WERI-Rb-1 (cell line): ENCODE data around the gene SETD2.

Experiments
- DNase-seq: peaks from one replicate; pipeline ENCODE4 v3.0.0-alpha.2; 2020
- H3K27ac ChIP-seq: fragments of 250-450 bp; sonication (Bioruptor Pico); 2 replicates; pipeline ENCODE4 v1.5.1; 2020; ENCODE audit warnings: mild to moderate bottlenecking, moderate library complexity
- H3K27me3 ChIP-seq: fragments of 250-450 bp; sonication (Bioruptor Pico); 2 replicates; pipeline ENCODE4 v1.5.1; 2021; ENCODE audit warnings: mild to moderate bottlenecking, low read depth, moderate library complexity; ENCODE audit not compliant: insufficient read depth, severe bottlenecking
- H3K36me3 ChIP-seq: fragments of 250-450 bp; sonication (Bioruptor Pico); 2 replicates; pipeline ENCODE4 v1.5.1; 2020; ENCODE audit warnings: mild to moderate bottlenecking, moderate library complexity
- H3K4me3 ChIP-seq: 2 replicates; pipeline ENCODE4 v1.5.1; 2011; ENCODE audit warnings: low read depth, mild to moderate bottlenecking, control low read depth, low read length
- H3K9me3 ChIP-seq: fragments of 250-450 bp; sonication (Bioruptor Pico); 2 replicates; pipeline ENCODE4 v1.5.1; 2021; ENCODE audit warnings: mild to moderate bottlenecking, moderate library complexity; ENCODE audit not compliant: severe bottlenecking
- CTCF ChIP-seq: IDR thresholded peaks from 2 replicates; pipeline ENCODE4 v1.5.1; 2011; ENCODE audit warnings: low read depth, mild to moderate bottlenecking, control low read depth, inconsistent platforms, low read length

Gene SETD2

DNA sequence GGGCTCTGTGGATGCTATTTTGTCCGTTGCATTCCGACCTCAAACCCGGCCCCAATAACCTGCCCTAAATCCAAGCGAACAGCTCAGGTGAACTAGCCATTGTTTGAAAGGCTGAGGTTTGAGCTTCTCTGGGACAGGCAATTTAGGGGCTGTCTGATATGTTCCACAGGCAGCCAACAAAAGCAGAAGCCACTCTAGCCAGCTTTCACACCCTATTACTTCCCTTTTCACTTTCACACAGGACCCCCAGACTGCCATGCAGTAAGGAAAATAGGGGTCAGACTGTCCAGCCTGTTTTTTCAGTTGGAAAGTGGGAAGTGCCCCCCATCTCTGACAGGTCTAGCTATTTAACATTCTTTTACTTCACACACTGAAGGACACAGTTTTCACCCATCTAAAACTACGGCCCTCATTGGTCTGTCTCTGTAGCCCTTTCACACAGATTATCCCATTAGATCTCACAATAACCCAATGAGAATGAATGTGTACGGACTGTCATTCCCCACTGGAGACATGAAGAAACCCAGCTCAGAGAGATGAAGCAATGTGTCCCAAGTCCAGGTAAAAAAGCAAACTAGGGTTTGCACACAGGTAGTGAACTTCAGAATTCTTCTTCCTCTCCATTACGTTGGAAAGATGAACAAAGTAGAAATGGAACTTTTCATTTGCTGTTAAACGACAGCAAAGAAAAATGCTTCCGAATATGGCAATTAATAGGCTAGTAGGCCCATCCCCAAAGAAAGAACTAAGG lies 189.3 kb downstream of the SETD2 start:
- Histone ChIP-seq H3K27ac (no peak overlapping the region), H3K27me3 (no peaks in the 10 kb centered on the region), H3K36me3 (peaks cover 29% of the 10 kb centered on the region), H3K4me3 (no peak overlapping the region), H3K9me3 (no peaks in the 10 kb centered on the region)
- no peak for DNase-seq
- TF ChIP-seq CTCF: no peak

GRCh38 chr3:46972396-46972795 lies 191.5 kb downstream of the SETD2 start:
- peaks cover 35% of the 10 kb centered on the region for H3K36me3 ChIP-seq
- H3K4me3 ChIP-seq: no peak overlapping the region
- no peak for DNase-seq
- no peak overlapping the region for H3K27ac ChIP-seq
- H3K9me3 ChIP-seq: no peaks in the 10 kb centered on the region
- H3K27me3 ChIP-seq: no peaks in the 10 kb centered on the region
- TF ChIP-seq CTCF: no peak

- peaks cover 35% of the 10 kb centered on the region for H3K36me3 ChIP-seq
- H3K27ac ChIP-seq: no peak overlapping the region
Measured at GRCh38 chr3:46971742-46972141, 192.2 kb downstream of the SETD2 start.

DNA sequence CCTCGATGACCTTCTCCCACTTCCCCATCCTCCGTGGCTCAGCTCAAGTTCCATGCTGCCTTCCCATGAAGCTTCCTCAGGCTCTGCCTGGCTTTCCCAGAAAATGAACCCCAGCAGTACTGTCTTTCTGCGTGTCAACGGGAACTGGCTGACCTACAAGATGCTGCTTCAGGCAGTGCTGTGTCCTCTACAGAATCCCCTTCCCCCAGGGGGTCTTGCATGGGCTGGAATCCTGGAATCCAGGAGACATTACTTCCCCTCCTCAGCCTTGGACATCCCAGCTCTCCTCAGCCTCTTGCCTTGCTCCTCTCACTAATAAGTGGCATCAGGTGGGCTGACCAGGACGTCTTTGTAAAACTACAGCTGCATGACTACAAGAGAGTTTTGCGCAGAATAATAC lies 192.8 kb downstream of the SETD2 start:
- Histone ChIP-seq H3K27ac (no peak overlapping the region), H3K27me3 (no peaks in the 10 kb centered on the region)

More at GRCh38 chr3:46971742-46972141, 192.2 kb downstream of the SETD2 start:
- DNase-seq: no peak
- Histone ChIP-seq H3K27me3 (no peaks in the 10 kb centered on the region), H3K9me3 (no peaks in the 10 kb centered on the region), H3K4me3 (no peak overlapping the region)
- no peak for TF ChIP-seq CTCF

DNA sequence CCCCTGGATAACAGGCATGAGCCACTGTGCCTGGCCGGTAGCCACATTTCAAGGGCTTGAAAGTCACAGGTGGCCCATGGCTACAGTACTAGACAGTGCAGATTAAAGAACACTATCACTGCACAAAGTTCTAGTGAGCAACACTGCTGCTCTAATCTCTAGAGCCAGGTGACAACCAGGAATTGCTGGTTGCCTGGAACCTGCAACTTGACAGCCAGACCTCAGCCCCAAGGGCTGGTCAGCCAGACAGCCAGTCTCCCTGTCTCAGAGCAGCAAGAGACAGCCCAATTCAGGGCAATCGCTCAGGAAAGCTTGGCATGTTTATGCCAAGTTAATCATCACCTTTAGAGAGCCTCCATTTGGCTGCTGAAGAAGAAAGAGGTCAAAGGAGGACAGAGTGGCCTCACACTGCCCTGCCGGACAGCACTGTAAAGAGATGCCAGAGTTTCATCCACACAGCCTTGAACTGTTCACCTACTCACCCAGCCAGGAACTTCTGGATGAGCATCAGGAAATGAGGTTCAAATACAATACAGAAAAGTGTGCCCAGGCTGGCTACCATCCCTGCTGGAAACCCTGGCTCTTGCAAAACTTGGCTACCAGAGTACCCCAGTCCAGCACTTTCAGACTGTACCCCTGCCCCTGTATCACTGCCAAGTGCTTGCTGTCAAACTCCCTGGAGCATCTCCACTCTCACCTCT lies 193.4 kb downstream of the SETD2 start:
- H3K9me3 ChIP-seq: no peaks in the 10 kb centered on the region
- H3K36me3 ChIP-seq: peaks cover 32% of the 10 kb centered on the region
- H3K27ac ChIP-seq: no peak overlapping the region
- no peaks in the 10 kb centered on the region for H3K27me3 ChIP-seq
- DNase-seq: no peak
- TF ChIP-seq CTCF: no peak
- no peak overlapping the region for H3K4me3 ChIP-seq

More for the DNA sequence above, 192.8 kb downstream of the SETD2 start:
- DNase-seq: no peak
- no peak for TF ChIP-seq CTCF
- Histone ChIP-seq H3K36me3 (peaks cover 31% of the 10 kb centered on the region), H3K9me3 (no peaks in the 10 kb centered on the region), H3K4me3 (no peak overlapping the region)
